BLaER1 (cell line): ENCODE data around the gene POLE3.

Source experiments
- H3K27ac ChIP-seq: shearing (Covaris generic); formaldehyde crosslinking; 2 replicates; pipeline ENCODE4 v1.8.1; 2022
- H3K27me3 ChIP-seq: shearing (Covaris generic); formaldehyde crosslinking; 2 replicates; pipeline ENCODE4 v1.8.1; 2022
- H3K36me3 ChIP-seq: shearing (Covaris generic); formaldehyde crosslinking; 2 replicates; pipeline ENCODE4 v1.8.1; 2022
- H3K4me1 ChIP-seq: shearing (Covaris generic); formaldehyde crosslinking; 2 replicates; pipeline ENCODE4 v1.8.1; 2022
- H3K4me2 ChIP-seq: shearing (Covaris generic); formaldehyde crosslinking; 2 replicates; pipeline ENCODE4 v1.8.1; 2022
- H3K4me3 ChIP-seq: shearing (Covaris generic); formaldehyde crosslinking; 2 replicates; pipeline ENCODE4 v1.8.1; 2022
- H3K9ac ChIP-seq: shearing (Covaris generic); formaldehyde crosslinking; 2 replicates; pipeline ENCODE4 v1.8.1; 2022
- H3K9me3 ChIP-seq: shearing (Covaris generic); formaldehyde crosslinking; 2 replicates; pipeline ENCODE4 v1.8.1; 2022
- H4K20me1 ChIP-seq: shearing (Covaris generic); formaldehyde crosslinking; 2 replicates; pipeline ENCODE4 v1.8.1; 2022
- Cebpa-rat ChIP-seq: shearing (Covaris generic); IDR thresholded peaks from 2 replicates; pipeline ENCODE4 v1.8.1; 2022

The POLE3 gene

DNA sequence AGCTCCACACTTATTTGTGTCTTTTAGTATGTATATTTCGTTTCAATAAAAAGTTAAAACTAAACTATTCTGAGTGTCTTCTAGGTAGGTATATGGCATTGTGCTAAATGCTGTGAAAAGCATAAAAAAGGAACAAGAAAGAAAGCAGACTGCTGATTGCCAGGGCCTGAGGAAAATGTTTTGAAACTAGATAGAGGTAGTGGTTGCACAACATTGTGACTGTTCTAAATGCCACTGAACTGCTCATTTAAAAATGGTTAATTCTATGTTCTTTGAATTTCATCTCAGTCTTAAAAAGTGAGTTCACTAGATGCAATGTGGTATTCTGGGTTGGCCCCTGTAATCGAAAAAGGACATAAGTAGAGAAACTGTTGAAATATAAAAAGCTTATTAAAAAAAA, 6.8 kb downstream of the POLE3 start:
- Histone ChIP-seq H3K4me3 (no peak overlapping the region), H4K20me1 (peaks cover 29% of the 10 kb centered on the region; the same call in 1 of the 2 replicates), H3K4me1 (peaks cover 72% of the 10 kb centered on the region), H3K27me3 (no peaks in the 10 kb centered on the region), H3K9me3 (no peaks in the 10 kb centered on the region), H3K4me2 (no peak overlapping the region), H3K36me3 (peaks cover 16% of the 10 kb centered on the region), H3K27ac (no peak overlapping the region), H3K9ac (no peak overlapping the region)
- no peak for TF ChIP-seq Cebpa-rat

- H3K4me2 ChIP-seq: peak within 1 kb of the TSS; percentile 89
- H3K9me3 ChIP-seq: no peaks in the 10 kb centered on the region
- peaks cover 23% of the 10 kb centered on the region; the same call in 1 of the 2 replicates for H4K20me1 ChIP-seq
- 0 out of 2 replicates have a peak, but pooled peaks cover 8% of the 10 kb centered on the region for H3K36me3 ChIP-seq
- H3K27me3 ChIP-seq: no peaks in the 10 kb centered on the region
- H3K4me1 ChIP-seq: peaks cover 54% of the 10 kb centered on the region
- H3K27ac ChIP-seq: peak within 1 kb of the TSS; percentile 64
- H3K4me3 ChIP-seq: peak within 1 kb of the TSS; percentile 92
- H3K9ac ChIP-seq: peak within 1 kb of the TSS; percentile 83
- TF ChIP-seq Cebpa-rat: no peak
Observed at GRCh38 chr9:113401027-113401792, 9.3 kb downstream of the POLE3 start, which contains the start of gene ALAD. TSS of gene ALAD (minus strand) at chr9:113401284. CDS start at chr9:113393559, 7,725 bp downstream.

GRCh38 chr9:113399646-113400200, 10.8 kb downstream of the POLE3 start:
- H3K4me3 ChIP-seq: peak overlapping the region; percentile 92; the same call in 1 of the 2 replicates
- H3K4me1 ChIP-seq: peaks cover 39% of the 10 kb centered on the region
- no peaks in the 10 kb centered on the region for H3K27me3 ChIP-seq
- no peak for TF ChIP-seq Cebpa-rat
- H3K36me3 ChIP-seq: peaks cover 18% of the 10 kb centered on the region; the same call in 1 of the 2 replicates
- peaks cover 23% of the 10 kb centered on the region; the same call in 1 of the 2 replicates for H4K20me1 ChIP-seq
- H3K27ac ChIP-seq: no peak overlapping the region
- H3K9ac ChIP-seq: peak overlapping the region; percentile 83; the same call in 1 of the 2 replicates
- H3K9me3 ChIP-seq: no peaks in the 10 kb centered on the region
- peak overlapping the region; percentile 89 for H3K4me2 ChIP-seq

- H3K27me3 ChIP-seq: no peaks in the 10 kb centered on the region
- H3K4me2 ChIP-seq: no peak overlapping the region
- no peaks in the 10 kb centered on the region for H3K9me3 ChIP-seq
- TF ChIP-seq Cebpa-rat: no peak
- peaks cover 32% of the 10 kb centered on the region for H3K4me1 ChIP-seq
- peaks cover 23% of the 10 kb centered on the region; the same call in 1 of the 2 replicates for H4K20me1 ChIP-seq
- H3K27ac ChIP-seq: no peak overlapping the region
- peaks cover 18% of the 10 kb centered on the region; the same call in 1 of the 2 replicates for H3K36me3 ChIP-seq
- no peak overlapping the region for H3K9ac ChIP-seq
- no peak overlapping the region for H3K4me3 ChIP-seq
Observed at GRCh38 chr9:113398796-113399195, 11.7 kb downstream of the POLE3 start.

DNA sequence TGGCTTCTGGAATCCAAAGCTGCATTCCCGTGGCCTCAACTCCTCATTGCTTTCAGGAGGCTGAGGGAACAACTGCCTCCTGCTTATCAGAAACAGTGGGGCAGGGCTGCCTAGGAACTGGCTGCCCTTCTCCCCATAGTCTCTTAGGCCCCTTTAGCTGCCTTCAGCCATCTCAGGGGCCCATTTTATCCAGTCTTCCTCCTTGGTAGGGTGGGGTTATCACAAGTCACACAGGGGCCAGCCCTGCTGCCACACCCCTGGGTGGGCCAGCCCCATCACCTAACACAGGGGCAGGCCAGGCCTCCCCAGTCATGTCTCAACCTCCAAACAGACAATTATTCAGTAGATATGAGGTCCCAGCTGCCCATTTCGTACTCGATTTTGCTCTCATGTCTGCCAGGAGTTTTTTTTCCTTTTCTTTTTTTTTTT, 13.3 kb downstream of the POLE3 start:
- peaks cover 23% of the 10 kb centered on the region; the same call in 1 of the 2 replicates for H4K20me1 ChIP-seq
- H3K4me2 ChIP-seq: no peak overlapping the region
- peaks cover 33% of the 10 kb centered on the region for H3K36me3 ChIP-seq
- H3K9me3 ChIP-seq: no peaks in the 10 kb centered on the region
- H3K27ac ChIP-seq: no peak overlapping the region
- no peaks in the 10 kb centered on the region for H3K27me3 ChIP-seq
- no peak for TF ChIP-seq Cebpa-rat
- H3K4me1 ChIP-seq: peaks cover 32% of the 10 kb centered on the region
- H3K9ac ChIP-seq: no peak overlapping the region
- H3K4me3 ChIP-seq: no peak overlapping the region

GRCh38 chr9:113395000-113395861, 15.2 kb downstream of the POLE3 start:
- peaks cover 53% of the 10 kb centered on the region for H3K36me3 ChIP-seq
- H4K20me1 ChIP-seq: peaks cover 21% of the 10 kb centered on the region; the same call in 1 of the 2 replicates
- H3K9me3 ChIP-seq: no peaks in the 10 kb centered on the region
- H3K9ac ChIP-seq: no peak overlapping the region
- H3K4me2 ChIP-seq: no peak overlapping the region
- TF ChIP-seq Cebpa-rat: no peak
- no peak overlapping the region for H3K4me3 ChIP-seq
- peaks cover 21% of the 10 kb centered on the region for H3K4me1 ChIP-seq
- no peak overlapping the region for H3K27ac ChIP-seq
- H3K27me3 ChIP-seq: no peaks in the 10 kb centered on the region

DNA sequence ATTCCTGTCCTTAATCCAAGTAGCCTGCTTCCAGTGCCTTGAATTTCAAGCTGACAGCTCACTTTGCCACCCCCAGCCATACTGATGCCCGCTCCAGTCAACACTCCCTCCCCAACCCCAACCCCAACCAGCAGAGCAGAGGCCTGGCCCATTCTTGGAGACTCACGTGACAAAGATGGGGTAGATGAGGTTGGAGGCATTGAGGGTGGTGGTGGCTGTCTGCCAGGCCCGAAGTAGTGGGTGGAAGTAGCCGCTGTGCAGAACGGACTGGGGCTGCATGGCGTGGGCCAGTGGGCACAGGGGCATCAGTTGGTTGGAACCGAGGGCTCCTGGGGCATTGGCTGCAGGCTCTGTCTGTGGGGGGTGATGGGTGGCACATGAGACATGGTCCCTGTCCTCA, 17.2 kb downstream of the POLE3 start:
- H3K36me3 ChIP-seq: peaks cover 72% of the 10 kb centered on the region
- peaks cover 8% of the 10 kb centered on the region for H3K4me1 ChIP-seq
- no peaks in the 10 kb centered on the region for H3K27me3 ChIP-seq
- no peaks in the 10 kb centered on the region for H3K9me3 ChIP-seq
- H3K4me2 ChIP-seq: no peak overlapping the region
- H4K20me1 ChIP-seq: 0 out of 2 replicates have a peak, but pooled peaks cover 2% of the 10 kb centered on the region
- H3K27ac ChIP-seq: no peak overlapping the region
- H3K9ac ChIP-seq: no peak overlapping the region
- H3K4me3 ChIP-seq: no peak overlapping the region
- no peak for TF ChIP-seq Cebpa-rat

DNA sequence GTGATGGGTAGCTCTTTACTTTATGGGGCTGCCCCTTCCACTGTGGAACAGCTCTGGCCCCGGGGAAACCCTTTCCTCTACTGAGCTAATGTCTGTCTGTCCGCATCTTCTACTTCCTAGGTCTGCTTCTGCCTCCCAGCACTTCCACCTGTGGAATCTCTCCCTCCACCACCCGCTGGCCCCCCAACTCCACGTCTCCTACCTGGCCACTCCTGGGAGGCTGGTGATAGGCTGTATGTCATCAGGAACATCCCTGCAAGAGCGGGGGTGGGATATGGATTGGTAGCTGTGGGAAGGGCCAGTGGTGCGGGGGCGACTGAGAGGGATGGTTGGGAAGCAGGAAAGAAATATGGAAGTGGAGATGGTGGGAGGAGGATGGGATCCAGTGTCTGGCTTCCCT, 18.6 kb downstream of the POLE3 start:
- Histone ChIP-seq H3K36me3 (peaks cover 85% of the 10 kb centered on the region), H3K9me3 (no peaks in the 10 kb centered on the region), H3K4me2 (no peak overlapping the region), H3K4me3 (no peak overlapping the region), H3K4me1 (peaks cover 12% of the 10 kb centered on the region), H4K20me1 (no peaks in the 10 kb centered on the region), H3K9ac (no peak overlapping the region), H3K27me3 (no peaks in the 10 kb centered on the region), H3K27ac (no peak overlapping the region)
- no peak for TF ChIP-seq Cebpa-rat

- Histone ChIP-seq H3K9ac (no peak overlapping the region), H4K20me1 (no peaks in the 10 kb centered on the region), H3K9me3 (no peaks in the 10 kb centered on the region), H3K4me2 (no peak overlapping the region), H3K4me1 (peaks cover 12% of the 10 kb centered on the region), H3K4me3 (no peak overlapping the region), H3K27me3 (no peaks in the 10 kb centered on the region), H3K27ac (no peak overlapping the region), H3K36me3 (peaks cover 88% of the 10 kb centered on the region)
- TF ChIP-seq Cebpa-rat: no peak
Observed at GRCh38 chr9:113390192-113390960, 20.1 kb downstream of the POLE3 start.
